Body of pancreas (tissue), 4 donors: ENCODE results near the gene SLC16A6. TPM values are rescaled to one million over a fixed set of nuclear protein-coding genes. Genes with fewer than 3 reads are reported as not detected.
"Not testable (repeated sequence)": the region's sequence is repeated elsewhere in the genome, so short reads cannot be mapped to it uniquely, and the experiment has no call there.

ENCODE experiments used
- ATAC-seq: fragments of 150-250 bp; one replicate; pipeline ENCODE4 v1.9.1; 2016
- DNase-seq, 4 donors: peaks; one replicate each; pipeline ENCODE4 v3.0.0-alpha.2; 2019
- H3K27ac ChIP-seq, 4 donors: fragments of 200-600 bp; sonication (generic); 1 replicate in 3 of 4; 2 replicates in 1 of 4; pipeline versions ENCODE4 v1.5.1 to v1.6.1; 2016 to 2019; ENCODE audit warnings: mild to moderate bottlenecking in 1 of 4, mixed read lengths in 1 of 4, moderate library complexity in 1 of 4
- H3K27me3 ChIP-seq, 2 donors: fragments of 200-600 bp; sonication (generic); one replicate each; pipeline ENCODE4 v1.6.0; 2016; ENCODE audit warnings: mild to moderate bottlenecking in 1 of 2
- H3K36me3 ChIP-seq, 2 donors: fragments of 200-600 bp; sonication (generic); replicated peaks in 1 of 2; 2 replicates each; pipeline ENCODE4 v1.5.1; 2016; ENCODE audit warnings: low read depth in 2 of 2; ENCODE audit not compliant: insufficient read depth in 1 of 2
- H3K4me1 ChIP-seq: fragments of 200-600 bp; sonication (generic); one replicate; pipeline ENCODE4 v1.6.0; 2016
- H3K4me3 ChIP-seq, 2 donors: fragments of 200-600 bp; sonication (generic); 1 replicate in 1 of 2; 2 replicates in 1 of 2; pipeline ENCODE4 v1.5.1; 2016 to 2019
- H3K9me3 ChIP-seq, 3 donors: fragments of 200-600 bp; sonication (generic); 1 replicate in 2 of 3; 2 replicates in 1 of 3; pipeline ENCODE4 v1.5.1; 2016
- POLR2A ChIP-seq, 3 donors: fragments of 450-650 bp; IDR thresholded peaks; one replicate each; pipeline ENCODE4 v1.6.1; 2016; ENCODE audit warnings: antibody characterized with exemption in 3 of 3, mild to moderate bottlenecking in 2 of 3
- whole genome bisulfite sequencing, 2 donors: methylation state at CpG; one replicate each; pipeline ENCODE4 v1.1.5; 2017; 5-methylcytosine and 5-hydroxymethylcytosine counted together
- intact Hi-C: fragments of 100-400 bp; cut with DNase I; formaldehyde crosslinking; loops from one replicate; pipeline ENCODE4 v1.15.1; 2023
- total RNA-seq, 2 donors: library from RNA; depleted of rRNA; stranded (reverse); fragments of >200 nt; gene quantifications; one replicate each; pipeline ENCODE4 v1.1.0, GENCODE V29; 2016
- TF ChIP-seq, protein P1 (sequence below), 7 experiments: fragments of 450-650 bp in 4 of 7; fragments of 200-600 bp in 3 of 7; sonication (generic) in 3 of 7; IDR thresholded peaks; one replicate each; pipeline ENCODE4 v1.5.1; 2016 to 2019; ENCODE audit warnings: antibody characterized with exemption in 7 of 7

Gene SLC16A6
- total RNA-seq, 2 donors from 2014 or later: under 0.01 TPM; not detected in 1

DNA sequence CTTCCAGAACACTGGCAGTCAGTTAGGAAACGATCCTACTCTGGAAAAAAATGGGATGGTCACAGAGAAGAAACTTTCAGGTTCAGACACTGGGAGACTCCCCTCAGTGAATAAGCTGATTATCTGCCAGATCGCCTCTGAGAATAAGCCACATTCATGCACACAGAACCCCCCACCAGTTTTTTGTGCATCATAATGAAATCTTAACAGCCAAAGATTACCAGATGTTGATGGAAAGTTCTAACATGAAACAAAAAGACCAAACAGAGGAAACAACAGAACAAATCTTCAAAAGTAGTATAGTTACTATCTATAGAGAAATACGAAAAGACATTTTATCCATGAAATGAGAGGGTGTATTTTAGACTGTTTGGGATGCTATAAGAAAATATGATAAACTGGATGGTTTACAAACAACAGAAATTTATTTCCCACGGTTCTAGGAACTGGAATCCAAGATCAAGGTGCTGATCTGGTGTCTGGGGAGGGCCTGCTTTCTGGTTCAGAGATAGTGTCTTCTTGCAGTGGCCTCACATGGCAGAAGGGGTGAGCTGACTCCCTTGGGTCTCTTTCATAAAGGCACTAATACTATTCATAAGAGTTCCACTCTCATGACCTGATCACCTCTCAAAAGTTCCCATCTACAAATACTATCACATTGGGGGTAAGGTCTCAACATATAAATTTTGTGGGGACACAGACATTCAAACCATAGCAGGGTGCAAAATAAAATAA is 51.1 kb downstream of the SLC16A6 start:
- no peaks in the 10 kb centered on the region for H3K27me3 ChIP-seq
- no peaks in the 10 kb centered on the region for H3K36me3 ChIP-seq
- H3K9me3 ChIP-seq: no peaks in the 10 kb centered on the region
- no peak for TF ChIP-seq POLR2A (IDR thresholded peaks at IDR 0.05)
- TF ChIP-seq, protein P1, sequence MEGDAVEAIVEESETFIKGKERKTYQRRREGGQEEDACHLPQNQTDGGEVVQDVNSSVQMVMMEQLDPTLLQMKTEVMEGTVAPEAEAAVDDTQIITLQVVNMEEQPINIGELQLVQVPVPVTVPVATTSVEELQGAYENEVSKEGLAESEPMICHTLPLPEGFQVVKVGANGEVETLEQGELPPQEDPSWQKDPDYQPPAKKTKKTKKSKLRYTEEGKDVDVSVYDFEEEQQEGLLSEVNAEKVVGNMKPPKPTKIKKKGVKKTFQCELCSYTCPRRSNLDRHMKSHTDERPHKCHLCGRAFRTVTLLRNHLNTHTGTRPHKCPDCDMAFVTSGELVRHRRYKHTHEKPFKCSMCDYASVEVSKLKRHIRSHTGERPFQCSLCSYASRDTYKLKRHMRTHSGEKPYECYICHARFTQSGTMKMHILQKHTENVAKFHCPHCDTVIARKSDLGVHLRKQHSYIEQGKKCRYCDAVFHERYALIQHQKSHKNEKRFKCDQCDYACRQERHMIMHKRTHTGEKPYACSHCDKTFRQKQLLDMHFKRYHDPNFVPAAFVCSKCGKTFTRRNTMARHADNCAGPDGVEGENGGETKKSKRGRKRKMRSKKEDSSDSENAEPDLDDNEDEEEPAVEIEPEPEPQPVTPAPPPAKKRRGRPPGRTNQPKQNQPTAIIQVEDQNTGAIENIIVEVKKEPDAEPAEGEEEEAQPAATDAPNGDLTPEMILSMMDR (IDR thresholded peaks at IDR 0.05): no peak
- intact Hi-C loops: no loop called here
- no peak for DNase-seq
- no peak for ATAC-seq
- no peak overlapping the region for H3K4me3 ChIP-seq
- no peak overlapping the region for H3K27ac ChIP-seq
- no peaks in the 10 kb centered on the region for H3K4me1 ChIP-seq
- WGBS, 2 donors: 64 to 65% methylated on average over 4 of the region's 4 CpGs

DNA sequence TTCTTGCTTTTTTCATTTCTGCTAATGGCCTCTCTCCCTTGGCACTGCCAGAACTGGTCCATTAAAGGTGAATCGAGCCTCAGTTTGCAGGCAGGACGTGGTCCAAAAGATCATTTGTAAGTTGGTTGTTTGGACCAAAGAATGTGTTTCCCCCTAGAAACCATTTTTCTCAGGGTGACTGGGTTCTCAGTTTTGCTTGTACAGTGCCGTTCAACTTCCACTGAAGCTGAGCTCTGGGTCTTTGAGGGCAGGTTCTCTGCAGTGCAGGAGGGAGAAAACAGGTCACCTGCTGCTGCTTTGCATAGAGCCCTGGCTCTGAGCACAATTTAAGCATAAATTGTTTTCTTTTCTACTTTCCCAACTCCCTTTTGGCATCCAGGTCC is 52.1 kb downstream of the SLC16A6 start:
- Histone ChIP-seq H3K9me3 (no peaks in the 10 kb centered on the region), H3K4me3 (no peak overlapping the region), H3K27ac (no peak overlapping the region), H3K4me1 (no peaks in the 10 kb centered on the region), H3K36me3 (no peaks in the 10 kb centered on the region), H3K27me3 (no peaks in the 10 kb centered on the region)
- DNase-seq (no peak), ATAC-seq (no peak)
- intact Hi-C loops: no loop called here
- 65 to 72% methylated on average over 3 of the region's 3 CpGs for WGBS, 2 donors
- TF ChIP-seq POLR2A (IDR thresholded peaks at IDR 0.05): no peak
- TF ChIP-seq, protein P1 (IDR thresholded peaks at IDR 0.05): no peak

DNA sequence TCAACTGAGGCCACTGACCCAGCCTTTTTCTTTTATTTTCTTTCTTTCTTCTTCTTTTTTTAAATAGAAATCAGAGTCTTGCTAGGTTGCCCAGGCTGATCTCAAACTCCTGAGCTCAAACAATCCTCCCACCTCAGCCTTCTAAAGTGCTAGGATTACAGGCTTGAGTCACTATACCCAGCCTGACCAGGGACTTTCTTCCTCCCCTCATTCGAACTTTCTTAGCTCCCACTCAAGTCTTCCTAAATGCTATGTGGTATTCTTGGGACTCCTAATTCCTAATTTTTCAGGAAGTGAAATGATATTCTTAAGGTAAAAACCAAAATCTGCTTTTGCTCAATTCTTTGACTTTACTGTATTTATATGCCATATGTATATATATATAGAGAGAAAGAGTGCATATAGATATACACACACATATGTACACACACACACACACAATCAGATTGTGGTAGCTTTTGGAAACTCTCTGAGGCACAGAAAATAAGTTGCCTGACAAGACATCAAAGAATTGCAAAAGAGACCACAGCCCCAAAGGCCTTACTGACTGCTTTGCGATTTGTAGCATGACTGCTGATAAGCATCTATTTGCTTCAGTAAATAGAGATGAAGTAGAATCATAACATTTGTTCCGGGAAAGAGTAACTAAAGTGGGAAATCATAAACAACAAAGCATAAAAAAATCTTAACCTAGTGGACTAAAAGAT is 52.6 kb downstream of the SLC16A6 start:
- ATAC-seq: no peak
- Histone ChIP-seq H3K4me3 (no peak overlapping the region), H3K9me3 (no peaks in the 10 kb centered on the region), H3K36me3 (no peaks in the 10 kb centered on the region), H3K27me3 (no peaks in the 10 kb centered on the region), H3K4me1 (no peaks in the 10 kb centered on the region), H3K27ac (peak overlapping the region in 1 of 4 donors; percentile 76)
- intact Hi-C loops: no loop called here
- no peak for DNase-seq
- 45 to 61% methylated on average over 3 of the region's 3 CpGs for whole genome bisulfite sequencing, 2 donors
- TF ChIP-seq, protein P1 (IDR thresholded peaks at IDR 0.05): no peak
- TF ChIP-seq POLR2A (IDR thresholded peaks at IDR 0.05): no peak

DNA sequence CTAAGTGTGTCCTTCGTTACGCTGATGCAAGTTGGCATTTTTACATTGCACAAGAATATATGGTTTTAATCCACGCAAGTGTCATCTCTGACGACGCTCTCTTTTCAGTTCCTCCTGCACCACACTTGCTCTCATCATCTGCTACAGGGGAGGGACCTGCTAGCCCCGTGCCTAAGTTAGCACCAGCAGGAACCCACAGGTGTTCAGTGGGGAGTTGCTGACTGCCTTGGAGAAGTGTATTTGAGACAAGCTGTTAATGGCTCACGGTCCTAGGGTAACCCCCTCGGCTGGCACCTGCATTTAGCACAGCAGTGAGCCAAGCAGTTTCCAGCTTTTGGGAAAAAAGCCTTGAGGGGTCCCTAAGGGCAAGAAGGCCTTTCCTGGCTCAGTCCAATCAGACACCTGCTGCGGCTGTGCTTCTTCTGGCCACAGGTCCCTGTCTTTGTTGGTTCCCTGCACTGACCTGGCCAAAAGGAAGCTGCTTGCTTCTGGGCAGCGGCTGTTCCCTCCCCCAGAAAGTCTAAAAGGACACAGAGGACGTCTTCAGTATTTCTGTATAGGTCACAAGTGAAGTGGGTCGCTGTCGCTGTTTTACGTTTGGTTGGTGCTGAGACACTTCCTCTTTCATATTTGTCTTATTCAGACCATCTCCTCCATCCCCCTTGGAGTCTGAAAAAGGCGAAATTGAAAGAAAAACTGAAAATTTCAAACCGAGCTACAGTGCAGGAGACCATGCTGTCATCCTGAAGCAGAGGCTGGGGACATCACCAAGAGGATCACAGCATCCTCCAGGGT is 53.4 kb downstream of the SLC16A6 start:
- ATAC-seq, intact Hi-C loops, H3K36me3 ChIP-seq, H3K9me3 ChIP-seq, H3K4me3 ChIP-seq, H3K27me3 ChIP-seq, H3K4me1 ChIP-seq: not testable (repeated sequence)
- peak in 2 of 3 donors; percentile 4 to 52 for TF ChIP-seq POLR2A (IDR thresholded peaks at IDR 0.05)
- DNase-seq: peak in 2 of 4 donors; percentile 19 to 69
- WGBS, 2 donors: 59 to 66% methylated on average over 16 of the region's 16 CpGs
- peak overlapping the region in 2 of 4 donors; percentile 37 to 76 for H3K27ac ChIP-seq

DNA sequence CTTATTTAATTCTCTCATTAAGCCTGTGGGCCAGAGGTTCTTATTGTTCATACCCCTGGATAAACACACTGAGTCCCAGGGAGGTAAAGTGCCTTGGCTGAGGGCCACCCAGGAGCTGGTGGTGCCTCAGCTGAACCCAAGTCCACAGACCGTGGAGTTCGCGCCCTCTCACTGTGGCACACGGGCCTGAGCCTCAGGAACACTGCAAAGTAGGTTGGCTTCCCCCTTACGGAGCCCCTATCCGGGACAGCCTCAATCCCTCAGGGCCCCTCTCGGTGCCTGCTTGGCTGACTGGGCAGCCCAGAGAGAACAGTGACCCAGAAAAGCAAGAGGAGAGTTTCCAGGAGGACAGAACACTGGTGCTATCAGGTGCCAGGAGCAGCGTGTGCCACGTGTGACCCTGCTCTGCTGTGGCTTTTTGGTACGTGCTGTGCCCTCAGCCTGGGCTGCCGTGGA is 55.6 kb downstream of the SLC16A6 start:
- H3K9me3 ChIP-seq, H3K27me3 ChIP-seq, H3K36me3 ChIP-seq, H3K4me1 ChIP-seq, DNase-seq, H3K4me3 ChIP-seq, ATAC-seq, intact Hi-C loops: not testable (repeated sequence)
- 71 to 76% methylated on average over 4 to 10 of the region's 11 CpGs for WGBS, 2 donors
- H3K27ac ChIP-seq: peak overlapping the region in 1 of 4 donors; percentile 42

DNA sequence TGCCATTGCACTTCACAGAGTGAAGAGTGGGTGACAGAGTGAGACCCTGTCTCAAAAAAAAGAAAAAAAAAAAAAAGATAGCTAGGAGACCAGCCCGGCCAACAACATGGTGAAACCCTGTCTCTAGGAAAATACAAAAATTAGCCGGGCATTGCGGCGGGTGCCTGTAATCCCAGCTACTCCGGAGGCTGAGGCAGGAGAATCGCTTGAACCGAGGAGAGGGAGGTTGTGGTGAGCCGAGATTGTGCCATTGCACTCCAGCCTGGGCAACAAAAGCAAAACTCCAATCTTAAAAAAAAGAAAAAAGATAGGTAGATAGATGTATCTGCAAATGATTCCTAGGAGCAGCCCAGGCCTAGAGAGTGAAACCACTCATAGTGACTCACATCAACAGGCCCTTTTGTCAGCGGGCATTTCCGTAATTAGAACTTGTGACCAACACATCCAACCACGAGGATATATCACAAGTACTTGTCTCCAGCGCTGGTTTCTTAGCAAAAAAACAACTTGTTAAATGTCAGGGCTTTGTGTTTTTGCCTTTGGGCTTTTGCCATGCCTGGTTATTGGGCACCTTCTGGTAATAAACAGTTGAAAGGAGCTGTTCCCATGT is 56.1 kb downstream of the SLC16A6 start:
- H3K4me1 ChIP-seq, H3K36me3 ChIP-seq, intact Hi-C loops, ATAC-seq, H3K4me3 ChIP-seq, H3K27me3 ChIP-seq, H3K9me3 ChIP-seq: not testable (repeated sequence)
- WGBS, 2 donors: 79 to 80% methylated on average over 12 of the region's 12 CpGs
- DNase-seq: peak in 2 of 4 donors; percentile 15 to 64
- peak overlapping the region in 1 of 4 donors; percentile 42 for H3K27ac ChIP-seq

DNA sequence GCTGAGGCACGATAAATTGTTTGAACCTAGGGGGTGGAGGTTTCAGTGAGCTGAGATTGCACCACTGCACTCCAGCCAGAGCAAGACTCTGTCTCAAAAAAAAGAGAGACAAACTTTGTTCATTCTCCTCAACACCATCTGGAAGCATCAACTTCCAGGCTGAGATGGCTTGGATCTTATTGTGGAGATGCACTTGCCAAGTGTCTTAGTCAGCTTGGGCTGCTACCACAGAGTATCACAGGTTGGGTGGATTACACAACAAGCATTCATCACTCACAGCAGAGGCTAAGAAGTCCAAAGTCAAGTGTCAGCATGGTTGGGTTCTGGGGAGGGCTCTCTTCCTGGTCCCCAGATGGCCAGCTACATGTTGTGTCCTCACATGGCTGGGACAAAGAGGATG is 58.2 kb downstream of the SLC16A6 start:
- H3K4me1 ChIP-seq, H3K36me3 ChIP-seq, ATAC-seq, intact Hi-C loops, H3K27me3 ChIP-seq, H3K4me3 ChIP-seq, H3K9me3 ChIP-seq, H3K27ac ChIP-seq: not testable (repeated sequence)
- 80 to 100% methylated on average over 1 of the region's 1 CpG for WGBS, 2 donors
- DNase-seq: peak in 1 of 4 donors; percentile 23
